HG03442 (cell line): ENCODE results near the gene TBC1D9B.
"Not testable (repeated sequence)": the region's sequence is repeated elsewhere in the genome, so short reads cannot be mapped to it uniquely, and the experiment has no call there.

Source experiments
- ATAC-seq: cut with Tn5 transposase; IDR thresholded peaks from one replicate; pipeline ENCODE4 v1.9.1; 2021; ENCODE audit warnings: mild to moderate bottlenecking, moderate library complexity; ENCODE audit not compliant: unreplicated experiment

Gene TBC1D9B

GRCh38 chr5:179840321-179840720, 67.4 kb downstream of the TBC1D9B start:
- ATAC-seq, result no peak

- no peak for ATAC-seq
These were observed 68.1 kb downstream of the TBC1D9B start for GRCh38 chr5:179839328-179840256.

- ATAC-seq, result no peak
These were observed 70.4 kb downstream of the TBC1D9B start for GRCh38 chr5:179837076-179838011.

GRCh38 chr5:179836225-179837019, 71.3 kb downstream of the TBC1D9B start:
- no peak for ATAC-seq

GRCh38 chr5:179834871-179835270, 72.8 kb downstream of the TBC1D9B start:
- ATAC-seq, result not testable (repeated sequence)

- no peak for ATAC-seq
These were observed 73.6 kb downstream of the TBC1D9B start for GRCh38 chr5:179834120-179834519.

- ATAC-seq, result no peak
These were observed 74.0 kb downstream of the TBC1D9B start for GRCh38 chr5:179833709-179834070.

GRCh38 chr5:179833056-179833708, 74.5 kb downstream of the TBC1D9B start:
- no peak for ATAC-seq

- no peak for ATAC-seq
These were observed 75.5 kb downstream of the TBC1D9B start for GRCh38 chr5:179832039-179832745.

- ATAC-seq, result no peak
These were observed 76.8 kb downstream of the TBC1D9B start for GRCh38 chr5:179830818-179831468.

GRCh38 chr5:179829732-179830435, 77.8 kb downstream of the TBC1D9B start:
- ATAC-seq, result no peak

- ATAC-seq, result no peak
These were observed 78.8 kb downstream of the TBC1D9B start for GRCh38 chr5:179828756-179829421.

- ATAC-seq, result no peak
These were observed 80.0 kb downstream of the TBC1D9B start for GRCh38 chr5:179827680-179828079.

GRCh38 chr5:179825655-179826182, 82.0 kb downstream of the TBC1D9B start:
- no peak for ATAC-seq

GRCh38 chr5:179824745-179825112, 83.0 kb downstream of the TBC1D9B start:
- ATAC-seq, result no peak

GRCh38 chr5:179823937-179824744, 83.6 kb downstream of the TBC1D9B start:
- ATAC-seq, result no peak

GRCh38 chr5:179822444-179822990, 85.2 kb downstream of the TBC1D9B start:
- ATAC-seq, result no peak
